ENCODE measurements around the gene SGCA.

- TF ChIP-seq CTCF (optimal IDR thresholded peaks at IDR 0.05 in 1 of 3, IDR thresholded peaks at IDR 0.05 in 1 of 3, conservative IDR thresholded peaks at IDR 0.05 in 1 of 3; ENCODE audit: extremely low read depth in 1 of 3, insufficient read depth in 2 of 3, low read length in 3 of 3), result no peak
- TF ChIP-seq EZH2 (IDR thresholded peaks at IDR 0.05; ENCODE audit: low read length), result no peak
These were observed 10.5 kb upstream of the SGCA start for GRCh38 chr17:50155115-50155819.

Data from keratinocyte (primary cell).